Thoracic aorta (tissue), 2 donors: Measurements from ENCODE around the gene ARFGEF2. TPM values are rescaled to one million over a fixed set of nuclear protein-coding genes. Genes with fewer than 3 reads are reported as not detected.
"Not testable (repeated sequence)": the region's sequence is repeated elsewhere in the genome, so short reads cannot be mapped to it uniquely, and the experiment has no call there.

ENCODE experiments used
- ATAC-seq: fragments of 150-250 bp; one replicate; pipeline ENCODE4 v1.8.0; 2017; ENCODE audit warnings: low read depth; ENCODE audit not compliant: insufficient number of reproducible peaks, low FRiP score
- DNase-seq: peaks from one replicate; pipeline ENCODE4 v3.0.0-alpha.2; 2020; ENCODE audit warnings: low spot score
- H3K27ac ChIP-seq, 2 donors: fragments of 200-600 bp; sonication (generic); 1 replicate in 1 of 2; 2 replicates in 1 of 2; pipeline ENCODE4 v1.5.1; 2016; ENCODE audit warnings: mild to moderate bottlenecking in 2 of 2, moderate library complexity in 2 of 2
- H3K27me3 ChIP-seq: fragments of 200-600 bp; sonication (generic); replicated peaks from 2 replicates; pipeline ENCODE4 v1.6.0; 2016; ENCODE audit warnings: mild to moderate bottlenecking; ENCODE audit not compliant: insufficient read depth
- H3K36me3 ChIP-seq: fragments of 200-600 bp; sonication (generic); one replicate; pipeline ENCODE4 v1.5.1; 2016
- H3K4me1 ChIP-seq, 2 donors: fragments of 200-600 bp; sonication (generic); 1 replicate in 1 of 2; 2 replicates in 1 of 2; pipeline versions ENCODE4 v1.5.1 to v1.6.0; 2016; ENCODE audit warnings: low read depth in 2 of 2, mild to moderate bottlenecking in 1 of 2; ENCODE audit not compliant: control insufficient read depth in 1 of 2
- H3K4me3 ChIP-seq: fragments of 200-600 bp; sonication (generic); 2 replicates; pipeline ENCODE4 v1.5.1; 2016; ENCODE audit warnings: mild to moderate bottlenecking
- H3K9me3 ChIP-seq: fragments of 200-600 bp; sonication (generic); 2 replicates; pipeline ENCODE4 v1.5.1; 2016
- CTCF ChIP-seq: fragments of 200-600 bp; sonication (generic); IDR thresholded peaks from one replicate; pipeline ENCODE4 v1.5.1; 2019; ENCODE audit warnings: antibody characterized with exemption
- total RNA-seq, 2 donors: library from RNA; depleted of rRNA; stranded (reverse); fragments of >200 nt; gene quantifications; one replicate each; pipeline versions ENCODE4 v1.1.0 to v1.2.3, GENCODE V29; 2016

ARFGEF2 gene
- total RNA-seq, 2 donors from 2014 or later = 25.9 to 37.2 TPM

- no peak overlapping the region for H3K27ac ChIP-seq
- peaks cover 43% of the 10 kb centered on the region for H3K36me3 ChIP-seq
- ATAC-seq = no peak
These were observed 78.7 kb downstream of the ARFGEF2 start for GRCh38 chr20:48999890-49000870.

GRCh38 chr20:49001741-49002140 is 80.2 kb downstream of the ARFGEF2 start:
- H3K27me3 ChIP-seq = no peaks in the 10 kb centered on the region
- no peak overlapping the region for H3K4me3 ChIP-seq
- peaks cover 41% of the 10 kb centered on the region for H3K36me3 ChIP-seq
- no peak for TF ChIP-seq CTCF
- no peak for DNase-seq
- H3K27ac ChIP-seq = no peak overlapping the region
- no peaks in the 10 kb centered on the region for H3K4me1 ChIP-seq
- no peak for ATAC-seq
- no peaks in the 10 kb centered on the region for H3K9me3 ChIP-seq

More at GRCh38 chr20:48999890-49000870, 78.7 kb downstream of the ARFGEF2 start:
- no peak overlapping the region for H3K4me3 ChIP-seq
- no peak for TF ChIP-seq CTCF
- DNase-seq = no peak
- H3K4me1 ChIP-seq = no peaks in the 10 kb centered on the region
- H3K9me3 ChIP-seq = no peaks in the 10 kb centered on the region
- H3K27me3 ChIP-seq = no peaks in the 10 kb centered on the region

- Histone ChIP-seq H3K36me3 (peaks cover 26% of the 10 kb centered on the region), H3K4me3 (no peak overlapping the region), H3K4me1 (no peaks in the 10 kb centered on the region), H3K27ac (no peak overlapping the region), H3K27me3 (no peaks in the 10 kb centered on the region), H3K9me3 (no peaks in the 10 kb centered on the region)
- ATAC-seq (no peak), DNase-seq (no peak)
- TF ChIP-seq CTCF = no peak
These were observed 85.0 kb downstream of the ARFGEF2 start for GRCh38 chr20:49006446-49006980.

GRCh38 chr20:49009899-49010631 is 88.6 kb downstream of the ARFGEF2 start:
- DNase-seq (no peak), ATAC-seq (no peak)
- Histone ChIP-seq H3K36me3 (peaks cover 44% of the 10 kb centered on the region), H3K4me3 (no peak overlapping the region), H3K4me1 (no peaks in the 10 kb centered on the region), H3K27me3 (no peaks in the 10 kb centered on the region), H3K9me3 (no peaks in the 10 kb centered on the region), H3K27ac (no peak overlapping the region)
- no peak for TF ChIP-seq CTCF

GRCh38 chr20:49024220-49024619 is 102.7 kb downstream of the ARFGEF2 start:
- no peak for DNase-seq
- no peak overlapping the region for H3K4me3 ChIP-seq
- no peak for TF ChIP-seq CTCF
- H3K36me3 ChIP-seq = peaks cover 53% of the 10 kb centered on the region
- no peaks in the 10 kb centered on the region for H3K4me1 ChIP-seq
- no peaks in the 10 kb centered on the region for H3K9me3 ChIP-seq
- no peak for ATAC-seq
- no peaks in the 10 kb centered on the region for H3K27me3 ChIP-seq
- no peak overlapping the region for H3K27ac ChIP-seq

- H3K27me3 ChIP-seq, H3K9me3 ChIP-seq, ATAC-seq, DNase-seq, H3K4me3 ChIP-seq, H3K4me1 ChIP-seq: not testable (repeated sequence)
- H3K27ac ChIP-seq = peak overlapping the region in 1 of 2 donors; percentile 48
- H3K36me3 ChIP-seq = peaks cover 38% of the 10 kb centered on the region
These were observed 106.7 kb downstream of the ARFGEF2 start for GRCh38 chr20:49028177-49028576.
